ENCODE results near the gene LFNG. TPM values are rescaled to one million over a fixed set of nuclear protein-coding genes. Genes with fewer than 3 reads are reported as not detected.
"Not testable (repeated sequence)": the region's sequence is repeated elsewhere in the genome, so short reads cannot be mapped to it uniquely, and the experiment has no call there.

LFNG gene
- total and polyA plus RNA-seq, 7 experiments from 2014 or later: 1.2 to 246 (median 120) TPM

DNA sequence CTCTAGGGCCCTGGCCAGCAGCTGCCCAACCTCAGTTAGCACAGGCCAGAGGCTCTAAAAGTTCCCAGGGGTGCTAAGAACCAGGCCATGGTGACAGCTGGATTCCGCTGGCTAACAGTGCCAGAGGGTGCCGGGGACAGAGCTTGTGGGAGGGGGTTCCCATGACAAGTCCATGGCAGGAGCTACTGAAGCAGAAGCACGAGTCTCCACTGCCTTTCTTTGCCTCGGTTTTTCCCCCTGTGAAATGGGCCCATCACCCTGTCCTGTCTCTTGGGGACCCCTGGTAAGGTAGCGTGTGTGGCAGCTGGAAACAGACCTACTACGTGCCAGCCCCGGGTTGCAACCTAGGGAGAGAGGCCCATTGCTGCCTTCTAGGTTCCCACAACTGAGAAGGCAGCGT lies 13.2 kb downstream of the LFNG start:
- H3K36me3 Mint-ChIP-seq; H3K27ac Mint-ChIP-seq; H3K27me3 ChIP-seq (ENCODE audit: control insufficient read depth in 2 of 2, insufficient read depth in 2 of 2, low read length in 2 of 2); H3K27me3 Mint-ChIP-seq; POLR2A ChIA-PET; H3K4me3 ChIP-seq (ENCODE audit: low read length); ATAC-seq; CTCF ChIA-PET; H3K9me3 Mint-ChIP-seq; H3K9me3 ChIP-seq (ENCODE audit: control insufficient read depth in 2 of 3, low read length in 3 of 3); intact Hi-C loops (cut with micrococcal nuclease); H3K4me3 Mint-ChIP-seq; H3K27ac ChIP-seq (ENCODE audit: low read depth, low read length): not testable (repeated sequence)
- peaks cover 0 to 11% (median 0%) of the 10 kb centered on the region in 3 experiments for H3K36me3 ChIP-seq (ENCODE audit: control insufficient read depth in 2 of 3, insufficient read depth in 3 of 3, low read length in 3 of 3)
- H3K4me1 ChIP-seq (ENCODE audit: control insufficient read depth in 2 of 2, insufficient read depth in 2 of 2, low read length in 2 of 2): peaks cover 31 to 32% of the 10 kb centered on the region in 2 donors
- peak in 1 of 9 donors; percentile 7 for DNase-seq
- H3K4me1 Mint-ChIP-seq: peaks cover 19 to 36% (median 32%) of the 10 kb centered on the region in 7 donors

DNA sequence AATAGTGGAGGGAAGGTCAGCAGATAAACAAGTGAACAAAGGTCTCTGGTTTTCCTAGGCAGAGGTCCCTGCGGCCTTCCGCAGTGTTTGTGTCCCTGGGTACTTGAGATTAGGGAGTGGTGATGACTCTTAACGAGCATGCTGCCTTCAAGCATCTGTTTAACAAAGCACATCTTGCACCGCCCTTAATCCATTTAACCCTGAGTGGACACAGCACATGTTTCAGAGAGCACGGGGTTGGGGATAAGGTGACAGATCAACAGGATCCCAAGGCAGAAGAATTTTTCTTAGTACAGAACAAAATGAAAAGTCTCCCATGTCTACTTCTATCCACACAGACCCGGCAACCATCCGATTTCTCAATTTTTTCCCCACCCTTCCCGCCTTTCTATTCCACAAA lies 14.0 kb downstream of the LFNG start:
- H3K9me3 ChIP-seq (ENCODE audit: control insufficient read depth in 2 of 3, low read length in 3 of 3); H3K36me3 Mint-ChIP-seq; CTCF ChIA-PET; ATAC-seq; H3K27me3 Mint-ChIP-seq; H3K9me3 Mint-ChIP-seq; H3K27ac ChIP-seq (ENCODE audit: low read depth, low read length); H3K4me3 Mint-ChIP-seq; POLR2A ChIA-PET; intact Hi-C loops (cut with micrococcal nuclease); H3K27me3 ChIP-seq (ENCODE audit: control insufficient read depth in 2 of 2, insufficient read depth in 2 of 2, low read length in 2 of 2); H3K4me3 ChIP-seq (ENCODE audit: low read length): not testable (repeated sequence)
- peak in 1 of 9 donors; percentile 21 for DNase-seq
- H3K4me1 ChIP-seq (ENCODE audit: control insufficient read depth in 2 of 2, insufficient read depth in 2 of 2, low read length in 2 of 2): peaks cover 24 to 25% of the 10 kb centered on the region in 2 donors
- peaks cover 12 to 29% (median 25%) of the 10 kb centered on the region in 7 donors for H3K4me1 Mint-ChIP-seq
- H3K36me3 ChIP-seq (ENCODE audit: control insufficient read depth in 2 of 3, insufficient read depth in 3 of 3, low read length in 3 of 3): peaks cover 0 to 14% (median 0%) of the 10 kb centered on the region in 3 experiments
- peak overlapping the region in 1 of 9 donors; percentile 37 for H3K27ac Mint-ChIP-seq

DNA sequence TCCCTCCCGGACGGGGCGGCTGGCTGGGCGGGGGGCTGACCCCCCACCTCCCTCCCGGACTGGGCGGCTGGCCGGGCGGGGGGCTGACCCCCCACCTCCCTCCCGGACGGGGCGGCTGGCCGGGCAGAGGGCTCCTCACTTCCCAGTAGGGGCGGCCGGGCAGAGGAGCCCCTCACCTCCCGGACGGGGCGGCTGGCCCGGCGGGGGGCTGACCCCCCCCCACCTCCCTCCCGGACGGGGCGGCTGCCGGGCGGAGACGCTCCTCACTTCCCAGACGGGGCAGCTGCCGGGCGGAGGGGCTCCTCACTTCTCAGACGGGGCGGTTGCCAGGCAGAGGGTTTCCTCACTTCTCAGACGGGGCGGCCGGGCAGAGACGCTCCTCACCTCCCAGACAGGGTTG lies 14.6 kb downstream of the LFNG start:
- peaks cover 11 to 24% (median 19%) of the 10 kb centered on the region in 7 donors for H3K4me1 Mint-ChIP-seq
- H3K36me3 Mint-ChIP-seq; ATAC-seq; intact Hi-C loops (cut with micrococcal nuclease); H3K27me3 ChIP-seq (ENCODE audit: control insufficient read depth in 2 of 2, insufficient read depth in 2 of 2, low read length in 2 of 2); CTCF ChIA-PET; H3K27me3 Mint-ChIP-seq; H3K27ac ChIP-seq (ENCODE audit: low read depth, low read length); H3K9me3 ChIP-seq (ENCODE audit: control insufficient read depth in 2 of 3, low read length in 3 of 3); H3K9me3 Mint-ChIP-seq; POLR2A ChIA-PET; H3K4me3 ChIP-seq (ENCODE audit: low read length); H3K27ac Mint-ChIP-seq; H3K4me3 Mint-ChIP-seq: not testable (repeated sequence)
- peaks cover 17 to 18% of the 10 kb centered on the region in 2 donors for H3K4me1 ChIP-seq (ENCODE audit: control insufficient read depth in 2 of 2, insufficient read depth in 2 of 2, low read length in 2 of 2)
- peak in 1 of 9 donors; percentile 0 for DNase-seq
- peaks cover 0 to 17% (median 2%) of the 10 kb centered on the region in 3 experiments for H3K36me3 ChIP-seq (ENCODE audit: control insufficient read depth in 2 of 3, insufficient read depth in 3 of 3, low read length in 3 of 3)

GRCh38 chr7:2535872-2536627 lies 16.5 kb downstream of the LFNG start:
- H3K9me3 Mint-ChIP-seq; H3K27me3 ChIP-seq (ENCODE audit: control insufficient read depth in 2 of 2, insufficient read depth in 2 of 2, low read length in 2 of 2); ATAC-seq; H3K4me1 Mint-ChIP-seq; DNase-seq; H3K4me3 ChIP-seq (ENCODE audit: low read length); H3K27me3 Mint-ChIP-seq; H3K4me1 ChIP-seq (ENCODE audit: control insufficient read depth in 2 of 2, insufficient read depth in 2 of 2, low read length in 2 of 2); H3K36me3 Mint-ChIP-seq; H3K27ac ChIP-seq (ENCODE audit: low read depth, low read length); H3K4me3 Mint-ChIP-seq; CTCF ChIA-PET; intact Hi-C loops (cut with micrococcal nuclease); H3K9me3 ChIP-seq (ENCODE audit: control insufficient read depth in 2 of 3, low read length in 3 of 3): not testable (repeated sequence)
- H3K27ac Mint-ChIP-seq: peak overlapping the region in 1 of 9 donors; percentile 49
- H3K36me3 ChIP-seq (ENCODE audit: control insufficient read depth in 2 of 3, insufficient read depth in 3 of 3, low read length in 3 of 3): peaks cover 0 to 32% (median 2%) of the 10 kb centered on the region in 3 experiments
- POLR2A ChIA-PET: interaction anchor here (0.6 kb wide), 1 partner anchor 20 kb away, joined by 3 read pairs; no protein-coding TSS in a partner anchor

DNA sequence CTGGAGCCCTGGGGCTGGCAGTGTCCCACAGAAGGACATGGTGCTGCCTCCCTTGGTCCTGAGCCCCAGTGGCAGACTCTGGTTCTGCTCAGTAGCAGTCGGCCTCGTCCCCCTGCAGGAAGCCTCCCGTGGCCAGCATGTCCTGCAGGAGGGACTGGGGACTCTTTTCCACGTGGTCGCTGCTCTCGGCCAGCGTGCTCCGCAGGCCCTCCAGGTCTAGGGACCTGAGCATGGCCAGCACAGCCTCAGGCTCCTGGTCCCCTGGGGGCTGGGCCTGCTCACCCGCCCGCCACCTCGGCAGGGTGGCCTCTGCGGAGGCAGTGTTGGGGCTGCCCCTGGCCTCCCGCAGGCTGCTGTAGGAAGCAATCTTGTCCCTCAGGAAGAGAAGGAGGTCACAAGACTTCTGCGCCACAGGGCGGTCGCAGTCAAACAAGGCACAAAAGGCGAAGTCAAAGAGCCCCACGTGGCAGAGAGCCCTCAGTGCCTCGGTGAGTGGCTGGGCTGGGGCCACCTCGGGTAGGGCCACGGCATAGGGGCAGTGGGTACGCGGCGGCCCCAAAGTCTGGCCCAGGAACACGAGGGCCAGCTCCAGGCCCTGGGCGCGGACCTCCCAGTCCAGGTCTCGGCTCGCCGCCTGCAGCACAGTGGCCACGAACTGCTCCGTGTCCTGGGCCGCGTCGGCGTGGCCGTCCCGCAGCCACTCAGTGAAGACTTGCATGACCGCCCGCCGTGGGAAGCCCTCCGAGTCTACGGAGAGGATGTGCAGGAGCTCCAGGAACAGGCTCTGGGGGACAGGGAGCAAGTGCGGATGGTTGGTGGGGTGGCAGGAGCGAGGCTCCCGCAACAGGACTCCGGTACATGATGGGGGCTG lies 18.6 kb downstream of the LFNG start:
- ATAC-seq (peak; percentile 12), DNase-seq (peak in 1 of 9 donors; percentile 12)
- Mint-ChIP-seq H3K4me1 (peaks cover 0 to 2% (median 0%) of the 10 kb centered on the region in 7 donors), H3K9me3 (peaks cover 0 to 1% (median 0%) of the 10 kb centered on the region in 11 donors), H3K4me3 (no peak overlapping the region), H3K27ac (no peak overlapping the region), H3K27me3 (no peaks in the 10 kb centered on the region), H3K36me3 (no peaks in the 10 kb centered on the region)
- Histone ChIP-seq H3K4me1 (ENCODE audit: control insufficient read depth in 2 of 2, insufficient read depth in 2 of 2, low read length in 2 of 2) (no peaks in the 10 kb centered on the region), H3K9me3 (ENCODE audit: control insufficient read depth in 2 of 3, low read length in 3 of 3) (no peaks in the 10 kb centered on the region), H3K27ac (ENCODE audit: low read depth, low read length) (no peak overlapping the region), H3K27me3 (ENCODE audit: control insufficient read depth in 2 of 2, insufficient read depth in 2 of 2, low read length in 2 of 2) (no peaks in the 10 kb centered on the region), H3K36me3 (ENCODE audit: control insufficient read depth in 2 of 3, insufficient read depth in 3 of 3, low read length in 3 of 3) (peaks cover 0 to 54% (median 4%) of the 10 kb centered on the region in 3 experiments), H3K4me3 (ENCODE audit: low read length) (no peak overlapping the region)
- ChIA-PET POLR2A (interaction anchor here (0.8 to 1.6 kb wide), 2 partner anchors 14 to 18 kb away, joined by 3 to 4 read pairs; no protein-coding TSS in a partner anchor), CTCF (no interaction called here)
- intact Hi-C loops (cut with micrococcal nuclease): no loop called here

DNA sequence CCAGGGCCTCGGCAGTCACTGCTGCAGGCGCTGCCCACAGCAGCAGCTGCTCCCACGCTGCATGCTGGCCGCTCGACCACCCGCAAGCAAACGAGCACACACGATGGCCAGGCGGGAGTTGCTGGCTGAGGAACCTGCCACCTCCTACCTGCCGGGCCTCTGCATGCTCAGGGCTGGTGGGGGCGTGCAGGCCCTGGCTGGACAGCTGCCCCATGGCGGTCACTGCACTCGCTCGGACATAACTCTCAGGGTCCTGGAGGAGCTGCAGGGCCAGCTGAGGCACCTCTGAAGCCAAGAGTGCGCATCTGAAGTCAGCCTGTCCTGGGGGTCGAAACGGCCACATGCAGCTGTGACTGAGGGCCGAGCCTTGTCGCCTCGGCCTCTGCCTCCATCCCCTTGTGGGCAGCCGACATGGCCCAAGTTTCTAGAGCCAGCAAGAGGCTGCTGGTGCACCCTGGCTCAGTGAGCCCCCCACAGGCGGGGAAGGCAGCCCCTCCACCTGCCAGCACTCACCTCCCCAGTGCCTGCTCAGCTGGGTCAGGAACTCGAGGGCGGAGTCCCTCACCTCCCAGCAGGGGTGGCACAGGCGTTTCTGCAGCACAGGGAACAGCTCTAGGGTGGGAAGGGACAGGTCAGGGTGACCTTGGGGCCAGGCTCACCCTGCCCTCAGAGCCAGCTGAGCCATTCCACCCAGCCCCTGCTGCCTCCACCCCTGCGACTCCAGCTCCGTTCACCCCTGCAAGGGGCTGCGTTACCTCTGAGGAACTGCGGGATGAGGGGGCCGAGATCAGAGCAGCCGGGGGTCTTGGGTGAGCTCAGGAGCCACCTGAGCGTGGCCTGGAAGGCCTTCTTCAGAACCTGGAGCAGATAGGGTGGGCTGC lies 19.7 kb downstream of the LFNG start:
- H3K27me3 ChIP-seq (ENCODE audit: control insufficient read depth in 2 of 2, insufficient read depth in 2 of 2, low read length in 2 of 2): no peaks in the 10 kb centered on the region
- H3K27ac ChIP-seq (ENCODE audit: low read depth, low read length): no peak overlapping the region
- no peaks in the 10 kb centered on the region for H3K4me1 ChIP-seq (ENCODE audit: control insufficient read depth in 2 of 2, insufficient read depth in 2 of 2, low read length in 2 of 2)
- H3K4me3 ChIP-seq (ENCODE audit: low read length): no peak overlapping the region
- no peak overlapping the region for H3K4me3 Mint-ChIP-seq
- POLR2A ChIA-PET: interaction anchor here (0.6 to 1.6 kb wide), 4 partner anchors 9 to 147 kb away, joined by 3 to 5 read pairs (median 4); no protein-coding TSS in a partner anchor
- intact Hi-C loops (cut with micrococcal nuclease): no loop called here
- ATAC-seq (no peak), DNase-seq (no peak)
- peak overlapping the region in 3 of 9 donors; percentile 14 to 51 (median 32) for H3K27ac Mint-ChIP-seq
- no peaks in the 10 kb centered on the region for H3K9me3 ChIP-seq (ENCODE audit: control insufficient read depth in 2 of 3, low read length in 3 of 3)
- H3K4me1 Mint-ChIP-seq: peaks cover 0 to 2% (median 0%) of the 10 kb centered on the region in 7 donors
- H3K36me3 Mint-ChIP-seq: no peaks in the 10 kb centered on the region
- peaks cover 0 to 3% (median 0%) of the 10 kb centered on the region in 11 donors for H3K9me3 Mint-ChIP-seq
- H3K36me3 ChIP-seq (ENCODE audit: control insufficient read depth in 2 of 3, insufficient read depth in 3 of 3, low read length in 3 of 3): peaks cover 0 to 63% (median 8%) of the 10 kb centered on the region in 3 experiments
- H3K27me3 Mint-ChIP-seq: no peaks in the 10 kb centered on the region
- CTCF ChIA-PET: no interaction called here
